Measurements from ENCODE around the gene CCDC88C.

Gene CCDC88C

DNA sequence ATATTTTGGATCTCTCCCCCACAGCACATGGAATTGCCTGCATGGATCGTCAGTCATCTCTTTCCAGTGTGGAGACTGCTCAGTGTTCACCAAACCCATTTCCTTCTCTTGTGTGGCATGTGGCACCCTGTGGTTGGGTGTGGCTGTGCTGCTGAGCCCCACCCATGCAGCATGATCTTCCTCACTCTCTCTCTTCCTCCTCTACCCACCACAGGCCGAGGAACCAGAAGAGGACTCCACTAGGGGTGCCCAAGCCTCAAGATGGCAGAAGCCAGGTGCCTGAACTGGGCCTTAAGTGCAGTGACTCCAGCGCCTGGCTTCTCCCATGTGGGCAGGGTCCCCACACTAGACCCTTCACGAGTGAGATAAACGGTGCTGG is 106.3 kb downstream of the CCDC88C start:
- DNase-seq (ENCODE audit: low read depth in 2 of 2) = no peak

DNA sequence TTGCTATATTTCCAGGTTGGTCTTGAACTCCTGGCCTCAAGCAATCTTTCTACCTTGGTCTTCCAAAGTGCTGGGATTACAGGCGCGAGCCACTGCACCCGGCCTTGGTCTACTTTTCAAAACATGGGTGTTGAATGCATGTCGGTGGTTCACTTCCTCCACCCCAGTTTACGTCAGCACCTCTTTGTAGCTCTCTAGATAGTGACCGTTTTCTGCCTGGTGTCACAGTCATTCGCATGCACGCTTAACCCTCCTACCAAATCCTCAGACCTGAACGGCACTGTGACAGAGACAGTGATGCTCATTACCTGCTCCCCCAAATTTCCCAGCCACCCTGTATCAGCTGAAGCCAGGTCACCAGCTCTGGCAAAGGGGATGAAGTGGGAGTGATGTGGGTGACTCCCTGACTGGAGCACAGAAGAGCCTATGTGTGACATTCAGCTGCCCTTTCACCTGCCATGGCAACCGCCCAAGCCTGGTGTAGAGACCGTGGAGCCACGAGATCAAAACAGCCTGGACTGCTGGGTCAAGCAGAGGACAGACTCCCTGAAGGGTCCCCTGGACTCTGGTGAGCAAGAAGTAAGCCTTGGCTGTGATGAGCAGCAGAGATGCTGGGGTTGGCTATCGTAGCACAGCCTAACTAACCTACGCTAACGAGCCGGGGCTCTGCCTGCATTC is 106.9 kb downstream of the CCDC88C start:
- DNase-seq (ENCODE audit: low read depth in 2 of 2) = no peak

DNA sequence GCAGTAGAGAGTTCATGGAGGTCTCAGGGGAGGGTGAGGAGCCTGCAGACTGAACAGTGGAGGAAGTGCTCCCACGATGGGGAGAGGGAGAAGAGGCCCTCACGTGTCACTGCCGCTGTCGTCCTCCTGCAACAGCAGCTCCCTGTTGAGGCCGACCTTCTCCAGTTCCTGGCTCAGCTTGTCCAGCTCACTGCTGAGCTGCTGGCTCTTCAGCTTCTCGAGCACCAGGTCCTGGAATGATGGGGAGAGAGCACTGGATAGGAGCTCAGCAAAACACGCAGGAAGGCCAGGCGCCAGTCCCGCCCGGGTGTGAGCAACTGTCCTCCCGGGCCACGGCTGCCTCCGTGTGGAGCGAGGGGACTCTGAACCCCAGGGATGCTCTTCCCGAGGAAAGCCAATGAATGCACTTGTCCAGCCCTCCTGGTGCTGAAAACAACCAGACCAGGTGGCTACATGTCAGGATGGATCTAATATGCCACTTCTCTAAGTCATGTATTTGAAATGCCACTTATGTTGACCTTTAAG is 107.8 kb downstream of the CCDC88C start:
- no peak for DNase-seq (ENCODE audit: low read depth in 2 of 2)

DNA sequence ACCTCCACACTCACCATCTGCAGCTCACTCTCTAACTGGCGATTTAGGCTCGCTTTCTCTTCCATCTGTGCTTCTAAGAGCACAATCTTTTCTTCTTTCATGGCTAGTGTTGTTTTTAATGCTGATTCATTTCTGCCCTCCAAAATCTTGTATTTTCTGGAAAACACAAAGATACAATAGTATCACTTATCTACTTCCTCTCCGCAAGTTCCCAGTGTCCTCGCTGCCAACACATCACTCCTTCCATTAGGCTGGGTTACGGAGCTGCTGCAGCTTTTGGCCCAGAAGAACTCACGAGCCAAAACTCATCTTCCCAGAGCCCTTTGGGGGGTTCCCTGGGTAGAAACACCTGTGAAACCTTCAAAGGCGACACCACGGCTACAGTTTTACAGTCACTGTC is 109.3 kb downstream of the CCDC88C start:
- DNase-seq (ENCODE audit: low read depth in 2 of 2) = no peak

DNA sequence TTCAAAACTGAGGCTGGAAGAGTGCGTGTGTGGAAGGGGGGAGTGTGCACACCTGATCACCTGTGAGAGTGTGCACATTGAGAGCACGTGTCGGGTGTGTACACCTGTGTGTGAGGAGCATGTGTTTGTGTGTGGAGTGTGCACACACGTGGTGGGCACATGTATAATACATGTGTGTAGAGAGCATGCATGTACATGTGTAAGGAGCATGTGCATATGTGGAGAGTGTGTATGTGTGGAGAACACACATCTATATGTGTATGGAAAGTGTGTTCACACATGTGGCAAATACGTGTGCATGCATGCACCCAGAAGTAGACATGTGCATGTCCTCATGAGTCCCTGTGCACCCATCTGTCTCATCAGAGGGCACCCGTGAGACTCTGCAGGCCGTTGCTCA is 110.0 kb downstream of the CCDC88C start:
- DNase-seq (ENCODE audit: low read depth in 2 of 2) = no peak

DNA sequence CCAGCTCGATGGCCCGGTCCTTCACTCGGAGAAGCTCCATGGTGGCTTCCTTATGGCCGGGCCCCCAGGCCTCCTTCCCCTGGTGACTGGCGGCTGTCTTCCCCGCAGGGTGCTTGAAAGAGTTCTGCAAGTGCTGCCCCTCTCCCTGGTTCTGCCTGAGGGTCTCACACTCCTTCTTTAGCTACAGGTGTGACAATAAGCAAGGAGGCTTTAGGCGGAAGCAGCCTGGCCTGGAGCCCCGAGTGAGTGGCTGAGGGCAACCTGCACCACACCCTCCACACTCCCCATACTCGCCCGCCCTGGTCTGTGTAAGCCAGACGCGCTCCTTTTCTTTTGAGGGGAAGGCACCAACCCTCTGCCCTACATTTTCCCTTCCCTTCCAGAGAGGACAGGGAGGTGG is 110.6 kb downstream of the CCDC88C start:
- no peak for DNase-seq (ENCODE audit: low read depth in 2 of 2)

DNA sequence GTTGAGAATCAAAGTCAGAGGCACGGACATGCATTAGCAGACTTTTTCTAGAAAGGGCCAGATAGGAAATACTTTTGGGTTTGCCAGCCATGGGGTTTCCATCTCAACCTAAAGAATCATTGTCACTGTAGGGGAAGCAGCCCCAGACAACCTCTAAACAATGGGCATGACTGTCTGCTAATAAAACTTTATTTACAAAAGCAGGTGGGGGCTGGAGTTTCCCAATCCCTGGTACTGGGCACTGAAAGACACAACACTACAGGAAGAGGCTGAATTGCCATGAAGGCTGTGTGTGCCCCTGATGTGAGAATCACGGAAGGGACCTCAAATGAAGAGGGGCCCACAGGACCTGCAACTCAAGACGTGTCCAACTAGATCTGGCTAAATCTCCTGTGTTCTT is 111.1 kb downstream of the CCDC88C start:
- no peak for DNase-seq (ENCODE audit: low read depth in 2 of 2)

DNA sequence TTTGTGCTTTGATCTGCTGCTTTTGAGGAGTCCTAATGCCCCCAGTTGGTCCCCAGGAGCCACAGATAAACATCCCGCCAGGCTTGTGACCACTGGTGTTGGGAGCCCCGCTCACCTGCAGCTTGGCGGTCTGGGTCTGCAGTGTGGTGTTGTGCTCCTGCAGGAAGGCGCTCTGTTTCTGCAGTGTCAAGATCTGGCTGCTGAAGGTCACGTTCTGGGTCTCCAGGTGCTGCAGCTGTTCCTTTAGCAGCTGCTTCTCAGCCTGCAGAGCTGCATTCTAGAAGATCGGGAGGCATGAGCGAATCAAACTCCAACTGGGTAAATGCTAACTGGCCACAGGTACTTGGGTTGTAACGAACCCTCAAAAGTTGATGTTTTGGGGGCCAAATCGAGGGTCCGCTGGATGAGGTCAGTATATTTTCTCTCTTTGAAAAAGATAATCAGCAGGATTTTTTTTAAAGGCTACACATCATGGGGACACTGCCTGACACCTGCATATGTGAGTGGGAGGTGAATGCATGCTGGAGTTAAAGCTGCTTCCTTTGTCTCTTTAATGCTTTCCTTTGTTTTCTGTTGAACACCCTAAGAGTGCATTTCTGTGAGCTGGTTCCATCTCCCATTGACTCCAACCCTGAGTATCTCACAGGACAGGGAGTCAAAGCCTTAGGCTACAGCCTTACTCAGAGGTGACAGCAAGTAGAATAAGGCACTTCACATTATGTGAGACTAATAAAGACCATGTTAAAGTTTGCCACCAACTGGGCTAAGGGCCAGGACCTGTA is 111.8 kb downstream of the CCDC88C start:
- no peak for DNase-seq (ENCODE audit: low read depth in 2 of 2)

DNA sequence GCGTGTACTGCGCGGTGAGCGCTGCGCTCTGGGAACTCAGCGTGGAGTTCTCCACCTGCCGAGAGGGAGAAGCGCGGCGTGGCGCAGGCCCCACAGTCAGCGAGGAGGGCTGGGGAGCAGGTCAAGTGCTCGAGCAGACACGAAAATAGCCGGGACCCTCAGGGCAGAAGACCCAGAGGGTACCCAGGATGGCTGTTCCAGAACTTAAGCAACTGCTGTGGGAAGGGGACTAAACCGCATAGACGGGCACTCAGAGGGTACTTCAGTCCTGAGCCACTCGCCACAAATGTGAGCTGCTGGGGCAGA is 113.7 kb downstream of the CCDC88C start:
- DNase-seq (ENCODE audit: low read depth in 2 of 2) = no peak

DNA sequence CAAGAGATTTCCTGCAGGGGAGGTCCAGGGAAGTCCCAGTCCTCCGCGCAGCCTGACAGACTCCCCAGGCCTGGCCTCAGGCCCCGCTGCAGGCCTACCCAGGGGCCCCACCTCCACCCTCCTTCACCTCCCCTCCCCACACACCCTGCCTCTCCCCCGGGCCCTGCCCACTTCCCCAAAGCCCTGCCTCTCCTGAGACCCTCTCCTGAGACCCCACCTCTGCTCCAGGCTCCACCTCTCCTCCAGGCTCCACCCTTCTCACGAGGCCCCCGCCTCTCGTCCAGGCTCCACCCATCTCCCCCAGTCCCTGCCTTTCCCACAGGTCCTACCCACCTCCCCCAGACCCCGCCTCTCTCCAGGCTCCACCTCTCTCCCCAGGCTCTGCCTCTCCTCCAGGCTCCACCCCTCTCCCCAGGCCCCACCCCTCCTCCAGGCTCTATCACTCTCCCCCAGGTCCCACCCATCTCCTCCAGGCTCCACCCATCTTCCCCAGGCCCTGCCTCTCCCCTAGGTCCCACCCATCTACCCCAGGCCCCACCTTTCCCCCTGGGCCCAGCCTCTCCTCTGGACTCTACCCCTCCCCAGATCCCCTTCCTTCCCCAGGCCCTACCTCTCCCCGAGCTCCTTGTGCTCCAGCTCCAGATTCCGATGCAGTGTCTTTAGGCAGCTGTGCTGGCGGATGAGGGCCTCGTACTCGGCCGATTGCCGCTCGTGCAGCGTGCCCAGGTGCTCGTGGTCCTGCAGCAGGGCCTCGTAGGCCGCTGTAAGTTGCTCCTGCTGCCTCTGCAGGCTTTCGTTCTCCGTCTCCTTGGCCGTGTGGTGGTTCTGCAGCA is 114.3 kb downstream of the CCDC88C start:
- DNase-seq (ENCODE audit: low read depth in 2 of 2) = no peak

DNA sequence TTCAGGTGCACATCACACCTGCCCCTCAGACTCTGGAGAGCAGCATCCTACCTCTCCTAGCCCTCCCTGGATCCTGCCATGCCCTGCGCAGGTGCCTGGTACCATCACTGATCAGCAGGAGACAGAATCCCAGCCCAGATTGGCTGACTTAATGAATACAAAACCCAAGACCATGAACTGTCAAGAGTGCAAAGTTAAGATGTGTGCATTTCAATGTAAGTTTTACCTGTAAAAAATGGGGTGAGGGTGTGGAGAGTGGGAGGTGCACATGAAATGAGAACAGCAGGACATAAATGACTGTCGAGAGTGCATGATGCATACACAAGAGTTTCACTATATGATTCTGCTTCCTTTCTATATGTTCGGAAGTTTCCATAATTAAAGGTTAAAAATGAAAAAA is 115.2 kb downstream of the CCDC88C start:
- DNase-seq (ENCODE audit: low read depth in 2 of 2) = no peak

DNA sequence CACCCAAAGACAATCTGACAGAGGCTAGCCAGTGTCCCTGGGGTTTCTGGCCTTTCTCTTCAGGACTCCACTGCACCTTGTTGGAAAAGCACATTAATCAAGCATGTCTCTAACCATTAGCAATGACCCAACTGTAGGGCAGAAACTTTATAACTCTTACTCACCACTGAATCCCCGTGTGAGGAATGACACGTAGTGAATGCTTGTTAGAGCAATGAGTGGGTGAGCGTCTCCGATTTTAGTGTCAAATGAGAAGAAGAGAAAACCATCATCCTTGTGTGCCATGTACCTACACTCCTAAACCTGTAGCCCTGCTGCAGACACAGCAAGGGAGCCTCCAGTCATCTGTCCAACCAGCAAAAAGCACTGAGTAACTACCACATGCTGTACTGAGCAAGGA is 116.7 kb downstream of the CCDC88C start:
- no peak for DNase-seq (ENCODE audit: low read depth in 2 of 2)

DNA sequence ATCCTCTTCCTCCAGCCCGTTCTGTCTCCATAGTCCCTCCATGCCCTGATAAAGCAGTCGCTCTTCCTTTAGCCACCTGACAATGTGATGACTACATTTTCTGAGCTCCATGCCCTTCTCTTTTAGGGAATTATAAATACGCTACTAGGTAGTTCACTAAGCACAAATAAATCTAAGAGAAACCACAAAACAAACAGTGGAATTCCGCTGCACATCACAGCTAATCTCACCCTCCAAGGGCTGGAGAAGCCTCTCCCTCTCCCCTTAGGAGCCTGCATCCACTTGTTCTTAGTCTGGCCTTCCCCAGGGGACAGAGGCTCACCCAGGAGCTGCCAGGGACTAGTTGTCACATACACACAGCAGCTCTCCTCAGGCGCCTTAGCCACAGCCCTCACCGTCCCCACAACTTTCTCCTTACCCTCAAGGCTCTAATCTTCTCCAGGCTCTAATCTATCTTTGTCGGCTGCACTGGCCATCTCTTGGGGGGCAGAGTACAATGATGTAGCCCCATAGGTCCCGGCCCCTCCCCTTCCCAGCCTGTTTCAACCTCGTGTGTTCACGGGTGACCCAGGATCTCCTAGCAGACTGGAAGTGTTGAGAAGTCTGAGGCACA is 117.2 kb downstream of the CCDC88C start:
- DNase-seq (ENCODE audit: low read depth in 2 of 2) = no peak

DNA sequence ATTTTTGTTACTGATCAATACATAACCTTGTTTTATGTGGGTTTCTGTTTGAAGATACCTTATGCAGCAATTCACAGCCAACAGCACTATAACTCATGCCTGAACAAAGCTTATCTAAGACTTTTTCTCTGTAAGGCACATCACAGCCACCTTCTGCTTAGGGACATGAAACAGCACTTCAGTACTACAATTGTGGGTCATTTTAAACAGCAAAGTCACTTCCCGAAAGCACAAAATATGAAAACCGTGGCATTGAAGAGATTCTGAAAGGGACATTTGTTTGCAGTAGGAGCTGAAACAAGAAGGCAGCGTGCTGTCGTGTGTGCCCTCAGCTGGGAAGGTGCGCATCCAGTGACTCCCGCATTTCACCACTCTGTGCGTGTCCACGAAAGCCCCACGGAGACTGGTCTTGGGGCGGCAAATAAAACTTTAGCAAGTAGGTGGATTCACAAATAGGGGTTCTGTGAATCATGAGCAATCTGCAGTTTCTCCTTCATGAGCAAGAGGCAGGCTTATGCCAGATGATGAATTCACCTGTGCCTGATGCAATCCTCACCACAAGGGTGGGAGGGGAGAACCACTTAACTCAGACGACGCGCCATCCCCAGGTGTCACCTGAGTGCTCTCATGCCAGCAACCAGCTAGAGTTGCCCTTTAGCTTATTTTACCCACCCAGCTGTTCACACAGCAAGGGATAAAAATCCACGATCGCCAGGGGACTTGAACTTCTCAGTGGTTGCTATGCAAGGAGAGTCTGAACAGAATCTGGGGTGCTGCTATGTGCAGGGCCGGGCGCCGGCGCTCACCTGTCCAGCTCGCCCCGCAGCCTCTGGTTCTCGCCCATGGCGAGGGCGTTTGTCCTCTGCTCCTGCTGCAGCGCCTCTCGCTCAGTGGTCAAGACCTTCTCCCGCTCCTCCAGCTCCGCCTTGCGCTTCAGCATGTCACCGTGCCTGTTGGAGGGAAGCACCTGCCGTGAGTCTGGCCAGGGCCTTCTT is 118.2 kb downstream of the CCDC88C start:
- DNase-seq (ENCODE audit: low read depth in 2 of 2) = no peak

DNA sequence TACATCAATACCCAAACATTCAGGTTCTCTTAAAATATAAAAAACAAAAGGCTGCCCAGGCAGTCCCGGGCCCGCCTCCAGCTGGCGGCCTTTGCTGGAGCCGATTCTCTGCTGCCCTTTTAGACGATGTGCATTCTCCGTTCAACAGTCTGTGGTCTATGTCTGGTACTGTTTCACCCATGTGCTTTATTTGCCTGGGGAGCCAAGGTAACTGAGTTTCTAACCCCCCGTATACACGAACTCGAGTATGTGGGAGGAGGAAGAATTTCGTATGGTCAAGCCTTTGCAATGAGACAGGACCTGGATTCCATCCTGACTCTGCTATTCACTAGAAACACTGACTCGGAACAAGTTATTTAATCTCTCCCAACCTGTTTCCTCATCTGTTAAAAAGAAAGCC is 119.0 kb downstream of the CCDC88C start:
- DNase-seq (ENCODE audit: low read depth in 2 of 2) = no peak

DNA sequence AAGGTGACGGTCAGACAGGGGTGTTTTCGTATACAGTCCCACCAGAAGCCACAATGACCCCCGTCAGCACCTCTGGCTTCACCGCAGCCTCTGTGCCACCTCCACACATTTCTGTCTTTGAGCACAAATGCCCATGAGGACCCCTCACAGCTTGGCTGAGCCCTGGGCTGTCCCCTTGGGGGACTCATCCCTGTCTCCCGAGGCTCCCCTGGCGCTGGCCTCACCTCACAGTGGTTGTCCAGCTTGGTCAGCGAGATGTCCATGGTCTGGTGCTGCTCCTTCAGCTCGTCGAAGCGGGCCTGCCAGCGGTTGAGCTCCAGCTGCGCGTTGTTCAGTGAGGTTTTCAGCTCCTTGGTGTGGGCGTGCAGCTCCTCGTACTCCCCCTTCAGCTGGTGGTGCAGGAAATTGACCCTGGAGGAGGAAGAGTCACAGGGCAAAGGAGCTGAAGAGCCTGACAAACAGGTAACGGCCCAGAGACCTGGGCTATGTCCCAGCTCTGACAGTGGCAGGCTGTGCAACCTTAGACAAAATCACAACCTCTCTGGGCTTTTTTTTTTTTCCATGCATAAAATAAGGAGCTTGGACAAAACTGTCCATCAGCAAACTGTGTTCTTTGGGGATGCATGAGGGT is 120.4 kb downstream of the CCDC88C start:
- no peak for DNase-seq (ENCODE audit: low read depth in 2 of 2)

DNA sequence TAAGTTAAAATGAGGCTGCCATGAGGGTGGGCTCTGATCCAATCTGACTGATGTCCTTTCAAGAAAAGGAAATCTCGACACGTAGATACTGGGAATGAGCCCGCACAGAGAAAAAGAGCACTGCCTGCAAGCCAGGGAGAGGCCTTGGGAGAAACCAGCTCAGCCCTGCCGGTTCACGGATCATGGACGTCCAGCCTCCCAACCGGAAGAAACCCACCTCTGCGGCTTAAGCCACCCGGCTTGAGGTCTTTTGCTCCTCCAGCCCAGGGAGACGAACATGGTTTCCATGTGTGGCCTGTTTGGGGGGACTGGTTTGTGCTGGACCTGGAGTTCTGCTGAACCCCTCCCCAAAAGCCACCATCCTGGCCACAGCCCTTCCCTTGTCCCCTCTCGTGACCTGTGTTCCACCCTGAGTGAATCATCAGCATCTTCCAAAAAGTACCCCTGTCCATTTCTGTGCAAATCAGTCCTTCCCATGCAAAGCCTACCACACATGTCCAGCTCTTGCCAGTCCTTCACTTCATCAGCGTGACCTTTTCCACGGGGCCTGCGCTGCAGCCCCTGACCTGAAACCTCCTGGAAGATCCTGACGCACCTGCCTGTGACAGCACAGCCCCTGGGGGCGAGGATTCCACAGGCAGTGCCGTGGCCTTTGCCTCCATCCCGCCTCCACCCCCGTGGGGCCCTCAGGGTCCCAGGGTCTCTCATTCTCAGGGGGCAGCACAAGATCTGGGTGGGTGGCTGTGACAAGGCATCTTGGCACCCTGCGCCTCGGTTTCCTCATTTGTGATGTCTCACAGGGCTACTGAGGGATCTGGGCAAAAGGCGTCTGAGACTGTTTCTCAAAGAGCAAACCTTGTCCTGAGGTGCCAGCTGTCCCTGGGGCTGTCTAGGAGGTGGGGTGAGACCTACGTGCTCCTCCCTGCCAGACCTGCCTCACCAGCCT is 121.5 kb downstream of the CCDC88C start:
- no peak for DNase-seq (ENCODE audit: low read depth in 2 of 2)

DNA sequence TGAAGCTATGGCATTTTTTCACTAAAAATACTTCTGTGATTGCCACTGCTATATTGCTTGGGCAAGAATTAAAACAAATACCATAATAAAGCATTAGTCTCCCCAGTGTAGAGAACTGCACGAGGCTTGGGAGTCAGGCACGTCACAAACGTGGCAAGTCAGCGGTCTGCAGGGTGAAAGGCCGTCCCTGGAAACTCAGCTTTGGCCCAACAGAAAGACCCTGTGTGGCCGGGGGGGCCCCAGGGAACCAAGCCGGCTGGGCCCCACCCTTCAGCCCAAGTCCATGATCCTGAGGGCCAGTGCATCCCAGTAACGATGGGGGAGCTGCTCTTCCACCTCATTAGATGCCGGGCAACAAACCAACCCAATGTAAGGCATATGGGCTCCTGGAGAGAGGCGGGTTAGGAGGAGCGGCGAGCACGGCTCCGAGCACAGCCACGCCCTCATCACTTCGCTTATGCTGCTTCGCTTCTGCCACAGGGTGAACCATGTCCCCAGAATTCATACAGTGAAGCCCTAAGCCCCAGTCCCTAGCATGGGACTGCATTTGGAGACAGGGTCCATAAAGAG is 122.3 kb downstream of the CCDC88C start:
- no peak for DNase-seq (ENCODE audit: low read depth in 2 of 2)

DNA sequence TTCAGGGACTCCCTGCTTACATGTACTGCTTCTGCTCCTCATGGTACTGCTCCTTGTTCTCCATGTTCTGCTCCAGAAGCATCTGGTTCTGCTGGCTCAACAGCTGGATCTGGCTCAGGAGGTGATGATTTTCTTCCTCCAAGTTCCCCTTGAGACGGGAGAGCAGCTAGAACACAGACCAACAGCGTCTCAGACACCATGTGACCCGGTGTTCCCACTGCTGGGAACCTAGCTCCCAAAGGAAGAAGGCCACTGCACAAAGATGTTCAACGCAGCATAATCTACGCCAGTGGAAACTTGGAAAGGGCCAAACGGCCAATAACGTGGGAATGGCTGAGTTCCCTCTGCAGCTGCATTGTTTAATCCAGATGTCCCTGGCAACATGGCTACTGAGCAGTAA is 123.5 kb downstream of the CCDC88C start:
- no peak for DNase-seq (ENCODE audit: low read depth in 2 of 2)

Data from stimulated activated CD8-positive, alpha-beta memory T cell treated with anti-CD3 and anti-CD28 coated beads, Interleukin-15, amount 100 ng/mL, for 4 hours (primary cell).